WTC11 (cell line): ENCODE measurements around the gene BRSK2.

Source experiments
- CREB1 ChIP-seq: sonication (generic); formaldehyde crosslinking; IDR thresholded peaks from 2 replicates; pipeline ENCODE4 v1.8.0; 2023; ENCODE audit warnings: mild to moderate bottlenecking, missing genetic modification reagents
- NR3C1 ChIP-seq: sonication (generic); formaldehyde crosslinking; conservative IDR thresholded peaks from 2 replicates; pipeline ENCODE4 v1.8.1; 2023; ENCODE audit warnings: low read depth, mild to moderate bottlenecking, missing genetic modification reagents
- SMAD4 ChIP-seq: sonication (generic); formaldehyde crosslinking; IDR thresholded peaks from 2 replicates; pipeline ENCODE4 v1.8.0; 2022; ENCODE audit warnings: mild to moderate bottlenecking, missing genetic modification reagents
- SP1 ChIP-seq: sonication (generic); formaldehyde crosslinking; conservative IDR thresholded peaks from 2 replicates; pipeline ENCODE4 v1.8.1; 2022; ENCODE audit warnings: missing genetic modification reagents
- TCF7 ChIP-seq: sonication (generic); formaldehyde crosslinking; IDR thresholded peaks from 2 replicates; pipeline ENCODE4 v1.8.0; 2022; ENCODE audit warnings: mild to moderate bottlenecking, low read depth, missing genetic modification reagents, moderate library complexity
- ZNF317 ChIP-seq: sonication (generic); formaldehyde crosslinking; IDR thresholded peaks from 2 replicates; pipeline ENCODE4 v1.8.1; 2023; ENCODE audit warnings: low read depth, mild to moderate bottlenecking, moderate library complexity, missing genetic modification reagents, borderline replicate concordance
- ZNF423 ChIP-seq: fragments of 250-450 bp; sonication (Bioruptor Pico); IDR thresholded peaks from 2 replicates; pipeline ENCODE4 v2.1.2; 2022; ENCODE audit warnings: mild to moderate bottlenecking, moderate library complexity
- TF ChIP-seq, protein P1 (sequence below): sonication (generic); formaldehyde crosslinking; IDR thresholded peaks from 2 replicates; pipeline ENCODE4 v1.8.1; 2022; ENCODE audit warnings: low read depth, missing genetic modification reagents, borderline replicate concordance
- TF ChIP-seq, protein P2 (sequence below): fragments of 200-600 bp; IDR thresholded peaks from 2 replicates; pipeline ENCODE4 v1.8.0; 2022; ENCODE audit warnings: antibody characterized with exemption
- TF ChIP-seq, protein P3 (sequence below): sonication (generic); formaldehyde crosslinking; IDR thresholded peaks from 2 replicates; pipeline ENCODE4 v1.8.1; 2023; ENCODE audit warnings: mild to moderate bottlenecking, missing genetic modification reagents, moderate library complexity
- TF ChIP-seq, protein P4 (sequence below): sonication (generic); formaldehyde crosslinking; IDR thresholded peaks from 2 replicates; pipeline ENCODE4 v1.8.1; 2022; ENCODE audit warnings: low read depth, mild to moderate bottlenecking, moderate library complexity, missing genetic modification reagents, borderline replicate concordance
- TF ChIP-seq, protein P5 (sequence below): fragments of 250-450 bp; sonication (Bioruptor Pico); IDR thresholded peaks from 2 replicates; pipeline ENCODE4 v1.9.0; 2021; ENCODE audit warnings: mild to moderate bottlenecking
- TF ChIP-seq, protein P6 (sequence below): sonication (generic); formaldehyde crosslinking; IDR thresholded peaks from 2 replicates; pipeline ENCODE4 v1.8.1; 2023; ENCODE audit warnings: mild to moderate bottlenecking, moderate library complexity, missing genetic modification reagents
- TF ChIP-seq, protein P7 (sequence below): sonication (generic); formaldehyde crosslinking; IDR thresholded peaks from 2 replicates; pipeline ENCODE4 v1.8.0; 2022; ENCODE audit warnings: mild to moderate bottlenecking, missing genetic modification reagents

DNA sequence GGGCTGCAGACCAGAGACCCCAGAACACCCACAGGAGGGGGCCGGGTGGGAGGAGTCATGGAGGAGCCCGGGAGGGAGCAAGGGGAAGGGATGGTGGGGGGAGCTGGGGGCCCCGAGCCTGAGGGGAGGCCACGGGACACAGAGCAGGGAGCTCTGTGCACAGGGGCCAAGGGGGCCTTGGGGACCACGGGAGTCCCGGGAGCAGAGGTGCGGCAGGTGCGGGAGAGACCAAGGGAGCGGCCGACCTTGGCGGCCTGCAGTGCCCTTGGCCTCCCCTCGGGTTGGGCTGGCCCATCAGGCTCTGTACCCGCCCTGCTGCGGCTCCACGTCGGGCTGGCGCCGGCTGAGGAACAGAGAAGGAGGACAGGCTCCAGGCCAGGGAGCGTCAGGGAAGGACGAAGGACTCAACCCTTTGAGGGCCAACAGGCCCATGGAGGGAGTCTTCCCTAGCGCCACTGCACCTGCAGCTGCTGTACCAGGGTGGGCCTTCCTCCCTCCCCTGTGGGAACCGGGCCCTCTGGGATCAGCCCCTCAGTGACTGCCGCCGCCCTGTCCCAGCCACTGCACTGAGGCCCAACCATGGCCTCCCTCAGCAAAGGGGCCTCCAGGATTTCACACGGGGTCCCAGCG is 17.8 kb upstream of the BRSK2 start:
- TF ChIP-seq ZNF423 (CRISPR knock-in tag) (no peak), NR3C1 (CRISPR knock-in tag) (no peak), ZNF317 (no peak), CREB1 (CRISPR knock-in tag) (no peak), SP1 (no peak), SMAD4 (CRISPR knock-in tag) (no peak), TCF7 (CRISPR knock-in tag) (no peak)
- TF ChIP-seq, protein P1, sequence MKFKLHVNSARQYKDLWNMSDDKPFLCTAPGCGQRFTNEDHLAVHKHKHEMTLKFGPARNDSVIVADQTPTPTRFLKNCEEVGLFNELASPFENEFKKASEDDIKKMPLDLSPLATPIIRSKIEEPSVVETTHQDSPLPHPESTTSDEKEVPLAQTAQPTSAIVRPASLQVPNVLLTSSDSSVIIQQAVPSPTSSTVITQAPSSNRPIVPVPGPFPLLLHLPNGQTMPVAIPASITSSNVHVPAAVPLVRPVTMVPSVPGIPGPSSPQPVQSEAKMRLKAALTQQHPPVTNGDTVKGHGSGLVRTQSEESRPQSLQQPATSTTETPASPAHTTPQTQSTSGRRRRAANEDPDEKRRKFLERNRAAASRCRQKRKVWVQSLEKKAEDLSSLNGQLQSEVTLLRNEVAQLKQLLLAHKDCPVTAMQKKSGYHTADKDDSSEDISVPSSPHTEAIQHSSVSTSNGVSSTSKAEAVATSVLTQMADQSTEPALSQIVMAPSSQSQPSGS (CRISPR knock-in tag) = no peak
- TF ChIP-seq, protein P2, sequence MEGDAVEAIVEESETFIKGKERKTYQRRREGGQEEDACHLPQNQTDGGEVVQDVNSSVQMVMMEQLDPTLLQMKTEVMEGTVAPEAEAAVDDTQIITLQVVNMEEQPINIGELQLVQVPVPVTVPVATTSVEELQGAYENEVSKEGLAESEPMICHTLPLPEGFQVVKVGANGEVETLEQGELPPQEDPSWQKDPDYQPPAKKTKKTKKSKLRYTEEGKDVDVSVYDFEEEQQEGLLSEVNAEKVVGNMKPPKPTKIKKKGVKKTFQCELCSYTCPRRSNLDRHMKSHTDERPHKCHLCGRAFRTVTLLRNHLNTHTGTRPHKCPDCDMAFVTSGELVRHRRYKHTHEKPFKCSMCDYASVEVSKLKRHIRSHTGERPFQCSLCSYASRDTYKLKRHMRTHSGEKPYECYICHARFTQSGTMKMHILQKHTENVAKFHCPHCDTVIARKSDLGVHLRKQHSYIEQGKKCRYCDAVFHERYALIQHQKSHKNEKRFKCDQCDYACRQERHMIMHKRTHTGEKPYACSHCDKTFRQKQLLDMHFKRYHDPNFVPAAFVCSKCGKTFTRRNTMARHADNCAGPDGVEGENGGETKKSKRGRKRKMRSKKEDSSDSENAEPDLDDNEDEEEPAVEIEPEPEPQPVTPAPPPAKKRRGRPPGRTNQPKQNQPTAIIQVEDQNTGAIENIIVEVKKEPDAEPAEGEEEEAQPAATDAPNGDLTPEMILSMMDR = no peak
- TF ChIP-seq, protein P3, sequence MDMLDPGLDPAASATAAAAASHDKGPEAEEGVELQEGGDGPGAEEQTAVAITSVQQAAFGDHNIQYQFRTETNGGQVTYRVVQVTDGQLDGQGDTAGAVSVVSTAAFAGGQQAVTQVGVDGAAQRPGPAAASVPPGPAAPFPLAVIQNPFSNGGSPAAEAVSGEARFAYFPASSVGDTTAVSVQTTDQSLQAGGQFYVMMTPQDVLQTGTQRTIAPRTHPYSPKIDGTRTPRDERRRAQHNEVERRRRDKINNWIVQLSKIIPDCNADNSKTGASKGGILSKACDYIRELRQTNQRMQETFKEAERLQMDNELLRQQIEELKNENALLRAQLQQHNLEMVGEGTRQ (CRISPR knock-in tag) = no peak
- TF ChIP-seq, protein P4, sequence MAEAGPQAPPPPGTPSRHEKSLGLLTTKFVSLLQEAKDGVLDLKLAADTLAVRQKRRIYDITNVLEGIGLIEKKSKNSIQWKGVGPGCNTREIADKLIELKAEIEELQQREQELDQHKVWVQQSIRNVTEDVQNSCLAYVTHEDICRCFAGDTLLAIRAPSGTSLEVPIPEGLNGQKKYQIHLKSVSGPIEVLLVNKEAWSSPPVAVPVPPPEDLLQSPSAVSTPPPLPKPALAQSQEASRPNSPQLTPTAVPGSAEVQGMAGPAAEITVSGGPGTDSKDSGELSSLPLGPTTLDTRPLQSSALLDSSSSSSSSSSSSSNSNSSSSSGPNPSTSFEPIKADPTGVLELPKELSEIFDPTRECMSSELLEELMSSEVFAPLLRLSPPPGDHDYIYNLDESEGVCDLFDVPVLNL (CRISPR knock-in tag) = no peak
- TF ChIP-seq, protein P5, sequence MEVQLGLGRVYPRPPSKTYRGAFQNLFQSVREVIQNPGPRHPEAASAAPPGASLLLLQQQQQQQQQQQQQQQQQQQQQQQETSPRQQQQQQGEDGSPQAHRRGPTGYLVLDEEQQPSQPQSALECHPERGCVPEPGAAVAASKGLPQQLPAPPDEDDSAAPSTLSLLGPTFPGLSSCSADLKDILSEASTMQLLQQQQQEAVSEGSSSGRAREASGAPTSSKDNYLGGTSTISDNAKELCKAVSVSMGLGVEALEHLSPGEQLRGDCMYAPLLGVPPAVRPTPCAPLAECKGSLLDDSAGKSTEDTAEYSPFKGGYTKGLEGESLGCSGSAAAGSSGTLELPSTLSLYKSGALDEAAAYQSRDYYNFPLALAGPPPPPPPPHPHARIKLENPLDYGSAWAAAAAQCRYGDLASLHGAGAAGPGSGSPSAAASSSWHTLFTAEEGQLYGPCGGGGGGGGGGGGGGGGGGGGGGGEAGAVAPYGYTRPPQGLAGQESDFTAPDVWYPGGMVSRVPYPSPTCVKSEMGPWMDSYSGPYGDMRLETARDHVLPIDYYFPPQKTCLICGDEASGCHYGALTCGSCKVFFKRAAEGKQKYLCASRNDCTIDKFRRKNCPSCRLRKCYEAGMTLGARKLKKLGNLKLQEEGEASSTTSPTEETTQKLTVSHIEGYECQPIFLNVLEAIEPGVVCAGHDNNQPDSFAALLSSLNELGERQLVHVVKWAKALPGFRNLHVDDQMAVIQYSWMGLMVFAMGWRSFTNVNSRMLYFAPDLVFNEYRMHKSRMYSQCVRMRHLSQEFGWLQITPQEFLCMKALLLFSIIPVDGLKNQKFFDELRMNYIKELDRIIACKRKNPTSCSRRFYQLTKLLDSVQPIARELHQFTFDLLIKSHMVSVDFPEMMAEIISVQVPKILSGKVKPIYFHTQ = no peak
- TF ChIP-seq, protein P6, sequence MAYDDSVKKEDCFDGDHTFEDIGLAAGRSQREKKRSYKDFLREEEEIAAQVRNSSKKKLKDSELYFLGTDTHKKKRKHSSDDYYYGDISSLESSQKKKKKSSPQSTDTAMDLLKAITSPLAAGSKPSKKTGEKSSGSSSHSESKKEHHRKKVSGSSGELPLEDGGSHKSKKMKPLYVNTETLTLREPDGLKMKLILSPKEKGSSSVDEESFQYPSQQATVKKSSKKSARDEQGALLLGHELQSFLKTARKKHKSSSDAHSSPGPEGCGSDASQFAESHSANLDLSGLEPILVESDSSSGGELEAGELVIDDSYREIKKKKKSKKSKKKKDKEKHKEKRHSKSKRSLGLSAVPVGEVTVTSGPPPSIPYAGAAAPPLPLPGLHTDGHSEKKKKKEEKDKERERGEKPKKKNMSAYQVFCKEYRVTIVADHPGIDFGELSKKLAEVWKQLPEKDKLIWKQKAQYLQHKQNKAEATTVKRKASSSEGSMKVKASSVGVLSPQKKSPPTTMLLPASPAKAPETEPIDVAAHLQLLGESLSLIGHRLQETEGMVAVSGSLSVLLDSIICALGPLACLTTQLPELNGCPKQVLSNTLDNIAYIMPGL (CRISPR knock-in tag) = no peak
- TF ChIP-seq, protein P7, sequence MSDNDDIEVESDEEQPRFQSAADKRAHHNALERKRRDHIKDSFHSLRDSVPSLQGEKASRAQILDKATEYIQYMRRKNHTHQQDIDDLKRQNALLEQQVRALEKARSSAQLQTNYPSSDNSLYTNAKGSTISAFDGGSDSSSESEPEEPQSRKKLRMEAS (CRISPR knock-in tag) = no peak
